LNCaP clone FGC (cell line): Measurements from ENCODE around the gene NIPAL4.
A peak's percentile ranks its signal among the peaks of the same experiment; 100 is the strongest.

Experiments used
- DNase-seq: peaks from one replicate; pipeline ENCODE4 v3.0.0-alpha.2; 2011; ENCODE audit warnings: low read depth
- H3K4me3 ChIP-seq: 2 replicates; pipeline ENCODE4 v1.5.1; 2011; ENCODE audit warnings: mild to moderate bottlenecking, low read depth, low read length, control low read depth
- CTCF ChIP-seq: IDR thresholded peaks from 2 replicates; pipeline ENCODE4 v1.5.1; 2012; ENCODE audit warnings: mild to moderate bottlenecking; ENCODE audit not compliant: control insufficient read depth, insufficient read depth; ENCODE audit errors: extremely low read depth

Gene NIPAL4

DNA sequence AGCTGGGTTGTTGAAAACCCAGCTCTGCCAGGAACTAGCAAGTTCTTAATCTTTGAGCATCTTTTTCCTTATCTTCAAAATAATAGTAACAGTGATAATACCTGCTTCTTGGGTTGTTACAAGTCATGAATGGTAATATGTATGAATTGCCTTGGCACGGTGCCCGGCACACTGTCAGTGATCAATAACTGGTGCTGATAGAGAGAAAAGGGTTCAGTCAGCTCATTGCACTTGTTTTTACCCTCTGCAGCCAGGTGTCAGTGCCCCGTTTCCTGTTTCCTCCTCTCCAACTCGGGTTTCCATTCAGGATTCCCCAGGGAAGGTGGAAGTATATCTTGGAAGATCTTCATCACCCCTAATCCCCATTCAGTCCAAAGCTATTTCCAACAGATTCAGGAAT lies 15.8 kb upstream of the NIPAL4 start:
- TF ChIP-seq CTCF, result no peak
- H3K4me3 ChIP-seq, result no peak overlapping the region
- DNase-seq, result no peak

DNA sequence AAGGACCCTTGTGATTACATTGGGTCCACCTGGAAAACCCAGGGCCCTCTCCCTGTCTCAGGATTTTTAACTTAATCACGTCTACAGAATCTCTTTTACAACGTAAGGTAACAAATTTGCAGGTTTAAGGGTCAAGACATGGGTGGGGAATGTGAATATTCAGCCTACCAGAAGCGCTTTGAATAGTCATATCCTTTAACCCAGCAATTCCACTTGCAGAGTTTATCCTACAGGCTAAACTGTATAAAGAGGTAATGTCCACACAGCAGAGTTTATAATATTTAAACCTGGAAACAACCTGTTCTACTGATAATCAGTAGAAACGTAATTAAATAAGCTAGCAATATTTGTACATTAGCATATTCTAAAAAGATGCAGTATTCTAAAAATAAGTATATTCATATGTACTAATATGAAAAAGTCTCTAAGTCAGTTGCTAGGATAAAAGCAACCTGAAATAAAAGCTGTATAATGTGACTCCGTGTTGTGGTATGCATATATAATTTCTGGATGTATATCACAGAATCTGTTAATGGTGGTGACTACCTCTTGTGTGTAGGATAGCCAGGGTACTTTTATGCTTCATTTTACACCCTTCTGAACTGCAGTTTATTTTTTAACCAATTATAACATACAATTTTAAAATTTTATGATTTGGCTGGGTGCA lies 14.1 kb upstream of the NIPAL4 start:
- no peak overlapping the region for H3K4me3 ChIP-seq
- no peak for TF ChIP-seq CTCF
- DNase-seq, result no peak

DNA sequence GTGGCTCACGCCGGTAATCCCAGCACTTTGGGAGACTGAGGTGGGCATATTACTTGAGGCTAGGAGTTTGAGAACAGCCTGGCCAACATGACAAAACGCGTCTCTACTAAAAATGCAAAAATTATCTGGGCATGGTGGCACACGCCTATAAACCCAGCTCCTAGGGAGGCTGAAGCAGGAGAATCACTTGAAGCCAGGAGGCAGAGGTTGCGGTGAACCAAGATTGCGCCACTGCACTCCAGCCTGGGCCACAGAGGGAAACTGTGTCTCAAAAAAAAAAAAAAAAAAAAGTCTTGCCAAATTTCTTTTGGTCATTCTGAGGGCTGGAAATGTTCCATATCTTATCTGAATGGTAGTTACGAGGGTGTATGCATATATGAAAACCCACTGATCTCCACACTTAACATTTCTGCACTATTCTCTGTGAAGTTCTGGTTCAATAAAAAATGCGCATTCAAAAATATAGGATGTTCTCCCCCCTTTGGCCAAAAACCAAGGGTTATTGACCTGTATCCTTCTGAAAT lies 13.5 kb upstream of the NIPAL4 start:
- TF ChIP-seq CTCF, result no peak
- no peak overlapping the region for H3K4me3 ChIP-seq
- no peak for DNase-seq

- no peak for TF ChIP-seq CTCF
- no peak for DNase-seq
- H3K4me3 ChIP-seq, result no peak overlapping the region
Observed at GRCh38 chr5:157447201-157447637, 12.8 kb upstream of the NIPAL4 start.

DNA sequence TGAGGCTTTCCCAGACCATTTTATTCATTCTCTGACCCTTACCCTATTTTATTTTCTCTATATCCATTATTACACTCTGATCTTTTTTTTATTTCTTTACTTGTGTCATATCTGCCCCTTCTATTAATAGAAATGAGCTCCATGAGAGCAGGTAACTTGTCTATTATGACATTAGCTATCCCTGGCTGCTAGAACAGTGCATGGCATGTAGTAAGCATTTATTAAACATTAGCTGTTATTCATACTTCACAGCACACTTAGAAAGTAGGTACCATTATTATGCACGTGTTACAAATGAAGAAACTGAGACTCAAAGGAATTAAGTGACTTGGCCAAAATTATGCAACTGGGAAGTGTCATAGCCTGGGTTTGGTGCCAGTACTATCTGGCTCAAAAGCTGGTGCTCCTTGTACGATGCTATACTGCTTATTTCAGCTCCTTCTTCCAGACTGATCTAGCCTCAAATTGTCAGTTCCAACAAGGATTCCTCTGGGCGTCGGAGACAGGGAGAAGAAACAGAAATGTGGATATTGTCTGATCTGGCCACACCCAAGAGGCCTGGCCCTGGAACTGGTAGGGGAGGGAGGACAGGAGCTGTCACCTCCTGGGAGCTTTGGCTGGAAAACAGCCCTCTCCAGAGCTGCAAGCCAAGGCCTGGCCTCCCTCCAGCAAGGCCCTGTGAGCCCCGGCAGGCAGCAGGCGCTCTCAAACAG lies 10.8 kb upstream of the NIPAL4 start:
- no peak for TF ChIP-seq CTCF
- DNase-seq, result peak; percentile 46

DNA sequence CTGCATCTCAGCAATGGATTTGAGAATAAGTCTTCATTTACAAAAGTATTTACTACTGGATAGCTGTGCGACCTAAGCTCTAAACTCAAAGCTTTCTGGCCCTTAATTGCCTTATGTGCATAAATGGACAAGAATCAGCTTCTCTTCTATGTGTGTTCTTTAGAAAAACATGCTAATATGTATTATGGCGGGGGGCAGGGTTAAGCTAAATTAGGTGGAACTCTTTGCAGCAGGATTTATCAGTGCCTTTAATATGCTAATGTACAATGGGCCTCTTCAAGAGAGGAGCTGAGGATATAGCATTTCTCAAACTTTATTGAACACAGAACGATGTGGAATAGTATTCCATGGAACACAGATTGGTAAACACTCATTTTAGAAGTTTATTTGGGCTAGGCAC lies 10.0 kb upstream of the NIPAL4 start:
- H3K4me3 ChIP-seq, result no peak overlapping the region
- no peak for TF ChIP-seq CTCF
- no peak for DNase-seq

More for the DNA sequence above, 10.8 kb upstream of the NIPAL4 start:
- H3K4me3 ChIP-seq, result no peak overlapping the region
